Kidney (tissue), 14 donors: ENCODE data around the gene IL3RA. TPM values are rescaled to one million over a fixed set of nuclear protein-coding genes. Genes with fewer than 3 reads are reported as not detected.

ENCODE experiments used
- DNase-seq, 5 donors: peaks; one replicate each; pipeline ENCODE4 v3.0.0-alpha.2; 2013 to 2020
- FAIRE-seq: peaks from 2 replicates; lab custom pipeline; 2012; peaks lifted over from hg19 to GRCh38; lab: Jason Lieb, UNC
- H3K27ac ChIP-seq, 2 donors: one replicate each; pipeline ENCODE4 v1.7.0; 2013; ENCODE audit warnings: low read depth in 2 of 2, low read length in 2 of 2, inconsistent platforms in 1 of 2
- H3K27me3 ChIP-seq: one replicate; pipeline ENCODE4 v1.7.1; 2013; ENCODE audit warnings: low read length, inconsistent platforms; ENCODE audit not compliant: control insufficient read depth, insufficient read depth
- H3K36me3 ChIP-seq, 3 donors: one replicate each; pipeline versions ENCODE4 v1.7.0 to v1.7.1; 2013; ENCODE audit warnings: low read length in 3 of 3, control low read depth in 1 of 3, inconsistent platforms in 1 of 3; ENCODE audit not compliant: insufficient read depth in 3 of 3, control insufficient read depth in 2 of 3
- H3K4me1 ChIP-seq, 3 donors: one replicate each; pipeline versions ENCODE4 v1.7.0 to v1.7.1; 2013; ENCODE audit warnings: low read length in 3 of 3, inconsistent platforms in 1 of 3, low read depth in 1 of 3; ENCODE audit not compliant: control insufficient read depth in 2 of 3, insufficient read depth in 2 of 3
- H3K4me3 ChIP-seq, 3 donors: one replicate each; pipeline versions ENCODE4 v1.7.0 to v1.8.1; 2013; ENCODE audit warnings: low read length in 3 of 3, control low read depth in 1 of 3, inconsistent platforms in 1 of 3
- H3K9ac ChIP-seq, 3 donors: one replicate each; pipeline versions ENCODE4 v1.7.0 to v1.7.1; 2013; ENCODE audit warnings: low read length in 3 of 3, control low read depth in 1 of 3, inconsistent platforms in 1 of 3
- H3K9me3 ChIP-seq, 3 donors: one replicate each; pipeline versions ENCODE4 v1.7.0 to v1.7.1; 2013; ENCODE audit warnings: low read length in 3 of 3, control low read depth in 1 of 3, inconsistent platforms in 1 of 3; ENCODE audit not compliant: control insufficient read depth in 2 of 3, insufficient read depth in 1 of 3
- intact Hi-C: fragments of 100-400 bp; cut with DNase I; formaldehyde crosslinking; loops from one replicate; pipeline ENCODE4 v1.11.1; 2022
- polyA plus RNA-seq: library from polyadenylated mRNA; stranded (reverse); fragments of 350-450 nt; fragmentation: Illumina TruSeq; extraction: RNeasy Lipid Tissue Mini Kit (QIAGEN cat#74804); gene quantifications from one replicate; pipeline ENCODE4 v1.2.3, GENCODE V29; 2014; ENCODE audit warnings: low read depth, low replicate concordance; ENCODE audit not compliant: insufficient read depth
- total RNA-seq: library from RNA; stranded (reverse); fragmentation: NEBNext Ultra II Directional; extraction: Animal tissue kit (Norgen Biotek cat#: 25700); gene quantifications from one replicate; pipeline ENCODE4 v1.2.1, GENCODE V29; 2021
- TF ChIP-seq, protein P1 (sequence below): IDR thresholded peaks from 3 replicates; pipeline ENCODE4 v1.5.1; 2012; ENCODE audit warnings: mild to moderate bottlenecking, moderate library complexity, borderline replicate concordance; ENCODE audit not compliant: insufficient read depth; ENCODE audit errors: extremely low read depth
- donor health status: control.
- donor health status: control.
- donor health status: control.
- donor health status: control.
- donor health status: control.
- donor health status: DM: yes; HTN: yes; CAD: no.
- donor health status: Normal renal cell carcinoma (clear cell type).

IL3RA gene
- total and polyA plus RNA-seq, 2 donors from 2014 or later, result 4.6 to 10.2 TPM

DNA sequence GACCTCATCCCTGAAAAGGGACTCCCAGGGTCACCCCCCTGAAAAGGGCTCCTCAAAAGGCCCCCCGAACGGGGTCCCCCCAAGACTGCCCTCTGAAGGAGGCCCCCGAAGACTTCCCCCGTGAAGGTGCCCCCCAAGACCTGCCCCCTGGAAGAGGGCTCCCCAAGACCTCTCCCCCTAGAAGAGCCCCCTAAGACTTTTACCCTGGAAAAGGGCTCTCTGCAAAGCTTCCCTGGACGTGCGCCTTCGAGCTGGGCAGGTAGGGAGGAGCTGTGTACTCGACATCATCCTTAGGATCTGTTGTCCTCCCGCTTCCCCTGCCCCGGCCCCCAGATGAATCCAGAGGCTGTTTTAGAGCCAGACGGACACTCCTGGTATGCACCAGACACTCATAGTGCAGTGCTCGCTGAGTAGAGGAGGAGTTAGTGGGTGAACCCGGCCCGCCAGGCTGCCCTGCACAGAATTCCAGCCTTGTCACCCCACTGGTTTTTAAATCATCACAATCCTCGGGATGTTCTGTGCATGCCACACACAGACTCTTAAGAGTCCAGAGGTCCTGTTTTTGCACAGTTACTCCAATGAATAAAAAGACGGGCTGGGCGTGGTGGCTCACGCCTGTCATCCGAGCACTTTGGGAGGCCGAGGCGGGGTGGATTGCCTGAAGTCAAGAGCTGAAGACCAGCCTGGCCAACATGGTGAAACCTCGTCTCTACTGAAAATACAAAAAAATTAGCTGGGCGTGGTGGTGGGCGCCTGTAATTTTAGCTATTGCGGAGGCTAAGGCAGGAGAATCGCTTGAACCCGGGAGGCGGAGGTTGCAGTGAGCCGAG is 61.1 kb downstream of the IL3RA start:
- no peak overlapping the region for H3K4me3 ChIP-seq
- H3K36me3 ChIP-seq, result peaks cover 0 to 3% (median 2%) of the 10 kb centered on the region in 3 donors
- no peak overlapping the region for H3K9ac ChIP-seq
- no peak for FAIRE-seq
- peak in 2 of 5 donors; percentile 40 to 43 for DNase-seq
- no peak overlapping the region for H3K27ac ChIP-seq
- TF ChIP-seq, protein P1, sequence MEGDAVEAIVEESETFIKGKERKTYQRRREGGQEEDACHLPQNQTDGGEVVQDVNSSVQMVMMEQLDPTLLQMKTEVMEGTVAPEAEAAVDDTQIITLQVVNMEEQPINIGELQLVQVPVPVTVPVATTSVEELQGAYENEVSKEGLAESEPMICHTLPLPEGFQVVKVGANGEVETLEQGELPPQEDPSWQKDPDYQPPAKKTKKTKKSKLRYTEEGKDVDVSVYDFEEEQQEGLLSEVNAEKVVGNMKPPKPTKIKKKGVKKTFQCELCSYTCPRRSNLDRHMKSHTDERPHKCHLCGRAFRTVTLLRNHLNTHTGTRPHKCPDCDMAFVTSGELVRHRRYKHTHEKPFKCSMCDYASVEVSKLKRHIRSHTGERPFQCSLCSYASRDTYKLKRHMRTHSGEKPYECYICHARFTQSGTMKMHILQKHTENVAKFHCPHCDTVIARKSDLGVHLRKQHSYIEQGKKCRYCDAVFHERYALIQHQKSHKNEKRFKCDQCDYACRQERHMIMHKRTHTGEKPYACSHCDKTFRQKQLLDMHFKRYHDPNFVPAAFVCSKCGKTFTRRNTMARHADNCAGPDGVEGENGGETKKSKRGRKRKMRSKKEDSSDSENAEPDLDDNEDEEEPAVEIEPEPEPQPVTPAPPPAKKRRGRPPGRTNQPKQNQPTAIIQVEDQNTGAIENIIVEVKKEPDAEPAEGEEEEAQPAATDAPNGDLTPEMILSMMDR, result no peak
- H3K9me3 ChIP-seq, result no peaks in the 10 kb centered on the region
- intact Hi-C loops, result loop anchor here (10.0 kb wide), 1 partner anchor 47 kb away; no protein-coding TSS in a partner anchor
- H3K27me3 ChIP-seq, result no peaks in the 10 kb centered on the region
- H3K4me1 ChIP-seq, result no peaks in the 10 kb centered on the region

DNA sequence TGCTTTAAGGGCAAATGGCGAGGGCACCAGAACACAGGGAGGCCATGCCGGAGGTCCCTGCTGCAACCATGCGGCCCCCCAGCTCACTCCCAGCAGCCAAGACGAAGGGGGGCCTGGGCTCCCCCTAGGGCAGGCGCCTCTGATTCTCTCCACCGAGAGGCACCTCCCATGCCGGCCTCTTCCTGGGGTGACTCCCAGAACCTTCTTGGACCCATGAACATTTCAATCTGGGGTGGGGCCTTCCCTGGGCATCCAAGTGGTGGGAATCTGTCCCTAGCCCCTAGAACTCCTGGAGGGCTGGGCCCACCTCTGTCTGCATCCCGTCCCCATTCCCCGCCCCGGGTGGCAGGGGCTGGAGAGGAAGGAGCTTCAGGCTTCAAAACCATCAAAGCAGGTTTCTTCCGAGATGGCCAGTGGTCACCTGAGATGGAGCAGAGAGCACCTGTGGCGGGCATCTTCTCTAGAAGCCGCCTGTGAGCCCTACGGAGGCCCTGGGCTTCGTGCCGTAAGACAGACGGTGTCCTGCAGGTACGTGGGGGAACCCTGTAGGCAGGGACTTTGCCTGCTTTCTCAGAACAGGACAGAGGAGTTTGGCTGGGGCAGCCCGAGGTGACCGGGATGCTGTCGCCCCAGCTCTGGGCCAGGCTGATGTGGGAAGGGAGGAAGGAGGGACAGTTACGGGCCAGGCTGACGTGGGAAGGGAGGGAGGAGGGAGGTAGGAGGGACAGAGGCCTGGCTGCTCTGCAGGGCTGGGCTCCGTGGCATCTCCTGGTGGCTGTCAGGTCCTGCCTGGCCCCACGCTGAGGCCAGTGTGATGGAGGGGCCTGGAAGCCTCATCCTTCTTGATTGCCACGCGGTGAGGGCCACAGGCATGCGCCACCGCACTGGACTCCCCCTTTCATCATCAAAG is 62.1 kb downstream of the IL3RA start:
- H3K4me3 ChIP-seq, result no peak overlapping the region
- H3K9me3 ChIP-seq, result peaks cover 0 to 1% (median 0%) of the 10 kb centered on the region in 3 donors
- no peak for FAIRE-seq
- peaks cover 3 to 11% (median 8%) of the 10 kb centered on the region in 3 donors for H3K36me3 ChIP-seq
- intact Hi-C loops, result loop anchor here (10.0 kb wide), 1 partner anchor 46 kb away; no protein-coding TSS in a partner anchor
- H3K4me1 ChIP-seq, result no peaks in the 10 kb centered on the region
- peak in 2 of 5 donors; percentile 35 to 68 for DNase-seq
- TF ChIP-seq, protein P1, result no peak
- no peak overlapping the region for H3K27ac ChIP-seq
- H3K27me3 ChIP-seq, result no peaks in the 10 kb centered on the region
- no peak overlapping the region for H3K9ac ChIP-seq

GRCh38 chrX:1400049-1400448 is 63.5 kb downstream of the IL3RA start:
- FAIRE-seq, result no peak
- peaks cover 16 to 24% (median 21%) of the 10 kb centered on the region in 3 donors for H3K36me3 ChIP-seq

More at GRCh38 chrX:1400049-1400448, 63.5 kb downstream of the IL3RA start:
- TF ChIP-seq, protein P1, result no peak
- Histone ChIP-seq H3K4me1 (no peaks in the 10 kb centered on the region), H3K4me3 (no peak overlapping the region), H3K27me3 (no peaks in the 10 kb centered on the region), H3K9ac (no peak overlapping the region), H3K9me3 (peaks cover 0 to 7% (median 0%) of the 10 kb centered on the region in 3 donors), H3K27ac (no peak overlapping the region)
- DNase-seq, result peak in 2 of 5 donors; percentile 23 to 43
- intact Hi-C loops, result no loop called here
